Measurements from ENCODE around the gene C11orf71. TPM values are rescaled to one million over a fixed set of nuclear protein-coding genes. Genes with fewer than 3 reads are reported as not detected.

C11orf71 gene
- total RNA-seq, 2 experiments from 2014 or later, result 8.2 to 8.4 TPM

Other genes with a start within 250 kb of the C11orf71 start
- gene NNMT, start 104.1 kb downstream of the C11orf71 start, total RNA-seq, result not detected
- 10 to 100 TPM; 38.4 to 42.9 TPM for gene RBM7, start 155 bp upstream of the C11orf71 start, total RNA-seq
- gene REXO2, start 39.0 kb upstream of the C11orf71 start, total RNA-seq, result 10 to 100 TPM; 56.6 to 60.7 TPM
- not detected for gene NXPE1, start 159.4 kb upstream of the C11orf71 start, total RNA-seq
- gene NXPE4, start 195.3 kb upstream of the C11orf71 start, total RNA-seq, result not detected

Measured in activated CD8-positive, alpha-beta T cell treated with anti-CD3 and anti-CD28 coated beads, Interleukin-2, amount 10 ng/mL, durations not matched to agents 7 days and 5 days (primary cell).